HL-60/S4 treated with phorbol 12-myristate 13-acetate at 8.2 ng/mL for 4 days and 3 days (cell line): ENCODE measurements around the gene SPCS1.
"Not testable (repeated sequence)": the region's sequence is repeated elsewhere in the genome, so short reads cannot be mapped to it uniquely, and the experiment has no call there.

Experiments used
- in situ Hi-C: fragments of 300-500 bp; cut with MboI; formaldehyde crosslinking; loops from 2 replicates; pipeline ENCODE4 v1.15.0; 2022; ENCODE audit warnings: low sequenced_read_pairs

Gene SPCS1

DNA sequence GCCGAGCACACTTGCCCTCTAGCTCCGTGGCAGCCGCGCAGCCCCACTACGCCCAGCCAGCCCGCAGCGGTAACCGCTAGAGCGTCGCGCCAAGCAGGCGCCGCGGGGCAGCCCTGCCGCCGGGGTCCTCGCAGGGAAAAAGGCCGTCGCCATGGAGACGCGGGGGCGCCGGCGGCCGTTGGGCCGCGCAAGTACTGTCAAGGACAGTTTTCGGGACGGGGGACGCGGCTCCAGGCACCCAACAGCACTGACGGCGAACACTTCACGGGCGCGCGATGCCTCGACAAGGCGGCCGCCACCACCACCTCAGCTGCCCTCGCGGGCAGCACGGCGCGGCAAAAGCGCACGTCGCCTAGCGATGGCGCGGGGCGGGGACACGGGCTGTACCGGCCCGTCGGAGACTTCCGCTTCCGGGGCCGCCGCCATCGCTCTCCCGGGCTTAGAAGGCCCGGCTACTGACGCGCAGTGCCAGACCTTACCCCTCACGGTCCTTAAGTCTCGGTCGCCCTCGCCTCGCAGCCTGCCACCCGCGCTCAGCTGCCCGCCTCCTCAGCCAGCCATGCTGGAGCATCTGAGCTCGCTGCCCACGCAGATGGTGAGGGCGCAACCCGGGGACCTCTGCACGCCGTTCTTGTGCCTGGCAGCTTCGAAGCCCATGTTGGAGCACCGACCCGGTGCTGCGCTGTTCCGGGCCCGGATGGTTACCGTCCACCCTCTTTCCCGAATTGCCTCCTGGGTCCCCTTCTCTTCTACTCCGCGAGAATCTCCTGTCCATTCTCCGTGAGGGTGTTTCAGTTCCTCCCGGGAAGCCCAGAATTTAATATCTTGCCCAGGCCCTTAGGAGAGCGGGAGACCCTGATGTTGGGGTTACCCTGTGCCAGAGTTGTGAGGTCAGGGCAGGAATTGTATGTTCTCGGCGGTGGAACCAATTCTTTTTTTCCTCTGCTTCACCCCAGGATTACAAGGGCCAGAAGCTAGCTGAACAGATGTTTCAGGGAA is at the start of gene SPCS1, which contains the start of gene GLT8D1:
TSS of gene SPCS1 (plus strand) at position 419 of the 999 bp plus-strand sequence. CDS start at position 560, 141 bp downstream.
TSS of gene GLT8D1 (minus strand) at position 104 of the 999 bp plus-strand sequence. CDS start 5,331 bp downstream, outside the sequence.
- in situ Hi-C loops, result no loop called here

DNA sequence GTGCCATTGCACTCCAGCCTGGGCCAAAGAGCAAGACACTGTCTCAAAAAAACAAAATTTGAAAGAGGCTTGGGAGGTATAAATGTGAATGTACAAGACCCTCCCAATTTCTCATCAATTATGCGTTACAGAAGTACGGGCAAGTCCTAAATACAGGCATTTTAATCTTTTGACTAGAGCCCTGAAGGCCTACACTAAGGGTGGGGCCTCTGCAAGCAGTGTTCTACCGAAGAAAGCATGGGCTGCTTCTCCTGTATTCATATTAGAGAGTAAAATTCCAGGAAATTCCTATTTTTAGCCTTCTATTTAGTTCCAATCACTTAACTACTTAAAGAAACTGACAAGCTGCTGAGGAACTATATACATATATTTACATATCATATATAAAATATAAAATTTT is 45.9 kb upstream of the SPCS1 start:
- in situ Hi-C loops, result no loop called here

DNA sequence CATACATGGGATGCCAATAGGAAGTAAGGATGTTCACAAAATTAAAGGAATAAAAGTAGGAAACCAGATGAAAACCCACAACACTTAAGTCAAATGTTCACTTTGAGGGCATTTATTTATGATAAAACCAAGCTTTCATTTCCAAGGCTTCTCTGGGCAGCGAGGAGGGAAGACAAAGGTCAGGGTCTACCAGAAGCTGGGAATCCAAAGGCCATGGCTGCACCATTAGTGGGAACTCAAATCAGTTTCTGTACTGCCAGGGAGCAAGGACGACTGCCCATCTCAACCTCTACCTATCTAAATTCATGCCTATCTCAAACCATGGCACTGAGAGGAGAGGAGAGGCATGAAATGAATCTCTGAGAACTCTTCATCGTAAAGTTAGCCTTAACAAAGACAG is 42.8 kb upstream of the SPCS1 start:
- in situ Hi-C loops, result no loop called here

DNA sequence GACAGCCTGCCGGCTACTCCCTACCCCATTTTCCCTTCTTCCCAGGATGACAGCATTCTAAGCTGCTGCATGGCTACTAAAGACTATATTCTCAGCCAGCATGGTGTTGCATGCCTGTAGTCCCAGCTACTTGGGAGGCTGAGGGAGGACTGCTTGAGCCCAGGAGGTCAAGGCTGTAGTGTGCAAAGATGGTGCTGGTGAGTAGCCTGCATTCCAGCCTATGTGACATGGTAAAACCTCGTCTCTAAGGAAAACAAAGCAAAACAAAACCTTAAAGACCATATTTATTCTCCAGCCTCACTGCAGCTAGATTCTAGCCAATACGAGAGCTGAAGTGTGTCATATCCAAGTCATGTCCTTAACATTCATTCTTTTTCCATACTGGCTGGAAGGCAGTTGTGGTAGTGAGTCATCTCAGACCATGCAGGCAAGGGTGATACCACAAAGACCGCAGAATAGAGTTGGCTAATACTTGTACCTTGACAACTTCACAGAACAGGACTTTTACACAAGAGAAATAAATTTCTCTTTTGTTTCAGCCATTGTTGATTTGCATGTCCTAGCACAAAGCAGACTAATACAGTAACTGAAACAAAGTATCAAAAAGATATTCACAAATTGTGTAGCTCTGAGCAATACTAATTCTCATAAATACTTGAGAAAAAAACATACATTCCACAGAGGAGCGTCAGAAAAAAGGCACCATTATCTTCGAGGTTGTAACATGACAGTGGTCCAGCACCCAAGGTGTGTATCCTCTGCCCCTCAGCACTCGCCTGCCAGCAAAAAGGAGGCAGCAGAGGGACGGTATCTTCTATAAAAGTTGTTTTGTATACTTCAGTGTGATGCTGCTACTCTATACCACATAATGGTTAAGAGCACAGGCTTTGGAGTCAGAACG is 35.0 kb upstream of the SPCS1 start:
- in situ Hi-C loops, result no loop called here

DNA sequence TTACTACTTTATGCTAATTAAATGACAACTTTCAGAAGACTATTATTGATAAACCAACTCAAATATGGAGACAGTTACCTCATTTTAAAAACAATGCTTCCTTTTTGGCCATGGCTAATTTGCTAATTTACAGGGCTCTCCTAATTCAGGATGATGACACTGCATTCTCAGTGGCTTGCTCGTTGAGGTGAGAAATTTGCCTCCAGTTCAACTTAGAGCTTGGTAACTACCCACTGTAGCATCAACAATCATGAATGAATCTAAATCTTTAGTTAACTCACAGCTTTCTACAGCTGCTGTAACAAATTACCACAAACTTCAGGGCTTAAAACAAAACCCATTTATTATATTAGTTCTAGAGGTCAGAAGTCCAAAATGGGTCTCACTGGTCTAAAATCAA is 34.2 kb upstream of the SPCS1 start:
- in situ Hi-C loops, result no loop called here

DNA sequence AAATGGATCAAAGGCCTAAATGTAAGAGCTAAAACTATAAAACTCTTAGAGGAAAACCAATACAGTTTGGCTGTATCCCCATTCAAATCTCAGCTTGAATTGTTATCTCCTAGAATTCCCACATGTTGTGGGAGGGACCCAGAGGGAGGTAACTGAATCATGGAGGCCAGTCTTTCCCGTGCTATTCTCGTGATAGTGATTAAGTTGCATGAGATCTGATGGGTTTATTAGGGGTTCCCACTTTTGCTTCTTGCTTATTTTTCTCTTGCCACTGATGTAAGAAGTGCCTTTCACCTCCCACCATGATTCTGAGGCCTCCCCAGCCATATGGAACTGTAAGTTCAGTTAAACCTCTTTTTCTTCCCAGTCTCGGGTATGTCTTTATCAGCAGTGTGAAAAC is 29.7 kb upstream of the SPCS1 start:
- in situ Hi-C loops, result not testable (repeated sequence)

DNA sequence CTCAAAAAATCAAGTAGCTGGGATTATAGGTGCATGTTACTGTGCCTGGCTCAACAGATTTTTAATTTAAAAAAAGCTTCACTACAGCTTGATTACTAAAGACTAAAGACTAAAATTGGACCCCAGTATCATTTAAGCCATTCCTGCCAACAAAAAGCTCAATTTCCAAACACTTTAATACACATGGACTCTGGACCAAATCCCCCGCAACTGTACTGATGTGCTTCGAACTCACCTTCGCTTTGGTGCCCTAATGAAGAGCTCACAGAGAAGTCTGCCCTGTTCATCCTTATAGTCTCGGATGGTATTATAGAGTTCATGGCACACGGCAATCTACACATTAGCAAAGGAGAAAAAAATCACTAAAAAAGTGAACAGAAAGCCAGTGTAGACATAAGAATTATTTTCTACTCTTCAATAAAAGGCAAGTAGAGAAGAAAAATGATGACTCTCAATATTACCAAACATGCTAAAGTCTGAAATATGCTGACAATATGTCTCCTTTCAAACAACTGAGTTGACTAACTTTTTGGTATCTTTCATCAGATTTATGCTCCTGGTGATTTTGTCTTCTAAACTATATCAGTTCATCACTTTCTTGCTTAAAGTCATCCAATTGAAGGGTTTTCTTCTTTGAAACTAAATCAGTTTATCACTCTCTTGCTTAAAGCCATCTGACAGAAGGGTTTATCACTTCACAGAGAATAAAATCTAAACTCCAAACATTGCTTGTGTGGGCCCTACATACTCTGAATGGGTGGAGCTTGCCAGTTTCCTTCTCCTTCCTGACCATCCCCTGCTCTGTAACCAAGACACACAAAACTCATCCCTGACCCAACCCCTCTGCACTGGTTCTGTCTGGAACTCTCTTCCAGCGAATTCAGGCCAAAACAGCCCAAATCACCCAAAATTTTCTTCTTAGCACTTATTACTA is 27.4 kb upstream of the SPCS1 start:
- in situ Hi-C loops, result no loop called here

DNA sequence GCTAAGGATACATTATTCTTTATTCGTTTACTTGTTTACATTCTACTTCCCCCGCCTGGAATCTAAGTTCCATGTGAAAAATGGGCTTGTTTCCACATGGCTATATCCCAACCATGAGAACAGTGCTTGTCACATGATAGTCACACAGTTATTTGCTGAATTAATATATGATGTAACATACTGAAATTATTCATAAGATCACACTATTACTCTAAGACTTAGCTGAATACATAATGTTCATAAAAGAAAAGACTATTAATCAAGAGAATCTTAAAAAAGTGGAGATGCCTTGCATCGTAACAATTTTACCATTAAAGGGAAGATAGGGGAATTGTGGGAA is 26.7 kb upstream of the SPCS1 start:
- in situ Hi-C loops, result no loop called here

DNA sequence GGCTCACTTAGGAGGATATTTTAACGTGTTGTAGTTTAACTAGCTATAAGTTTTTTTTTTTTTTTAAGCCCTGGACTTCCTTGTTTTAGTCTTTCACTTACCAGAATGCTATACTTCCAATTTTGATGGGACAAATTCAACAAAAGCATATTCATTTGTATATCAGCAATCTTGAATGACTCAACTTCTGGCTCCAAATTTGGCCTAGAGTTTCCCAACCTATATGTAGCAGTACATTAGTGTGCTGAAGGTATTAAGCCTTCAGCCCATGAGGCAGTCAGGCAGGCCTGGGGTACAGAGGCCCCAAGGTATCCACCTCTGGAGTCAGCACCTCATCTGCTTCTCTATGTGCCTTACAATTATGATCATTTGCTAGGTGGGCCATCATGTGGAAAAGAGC is 26.1 kb upstream of the SPCS1 start:
- in situ Hi-C loops, result no loop called here

DNA sequence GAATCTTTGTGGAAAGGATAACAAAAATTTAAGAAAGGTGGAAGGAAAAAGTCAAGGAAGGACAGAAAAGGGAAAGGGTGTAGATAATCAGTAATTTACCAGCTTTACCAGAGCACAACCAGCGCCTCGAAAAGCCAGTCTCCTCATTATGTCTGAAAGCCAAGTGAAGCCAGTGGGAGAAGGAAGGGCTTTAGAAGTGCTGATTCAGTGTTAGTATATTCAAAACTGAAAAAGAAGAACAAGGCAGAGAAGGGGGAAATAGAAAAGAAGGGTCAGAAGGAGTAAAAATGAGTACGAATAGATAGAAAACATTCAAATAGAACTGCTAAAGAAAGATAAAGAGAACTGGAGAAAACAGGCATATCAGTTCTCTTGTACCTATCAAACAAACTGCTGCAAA is 24.3 kb upstream of the SPCS1 start:
- in situ Hi-C loops, result no loop called here

DNA sequence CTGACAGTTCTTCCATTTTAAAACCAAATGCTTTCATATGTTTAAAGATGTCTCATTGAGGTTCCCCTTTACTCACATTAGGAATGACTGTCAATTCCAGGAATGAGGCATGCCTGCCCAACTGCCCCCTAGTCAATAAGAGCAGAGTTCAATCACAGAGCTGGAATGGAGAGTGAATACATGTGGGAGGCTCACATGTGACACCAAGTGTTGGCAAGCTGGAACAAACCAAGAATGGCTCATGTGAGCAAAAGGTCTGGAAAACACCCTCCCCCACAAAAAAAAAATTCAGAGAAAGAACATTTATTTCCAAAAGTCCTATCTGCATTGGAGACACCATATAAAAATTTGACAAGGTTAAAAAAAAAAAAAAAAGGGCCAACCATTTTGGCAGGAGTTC is 23.9 kb upstream of the SPCS1 start:
- in situ Hi-C loops, result no loop called here

DNA sequence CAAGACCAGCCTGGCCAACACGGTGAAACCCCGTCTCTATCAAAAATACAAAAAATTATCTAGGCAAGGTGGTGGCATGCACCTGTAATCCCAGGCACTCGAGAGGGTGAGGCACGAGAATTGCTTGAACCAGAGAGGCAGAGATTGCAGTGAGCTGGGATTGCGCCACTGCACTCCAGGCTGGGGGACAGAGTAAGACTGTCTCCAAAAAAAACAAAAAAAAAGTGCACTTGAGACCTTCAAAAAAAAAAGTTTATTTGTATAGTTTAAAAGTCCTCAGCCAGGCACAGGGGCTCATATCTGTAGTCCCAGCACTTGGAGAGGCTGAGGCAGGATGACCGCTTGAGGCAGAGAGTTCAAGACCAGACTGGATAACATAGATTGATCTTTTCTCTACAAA is 22.3 kb upstream of the SPCS1 start:
- in situ Hi-C loops, result no loop called here

DNA sequence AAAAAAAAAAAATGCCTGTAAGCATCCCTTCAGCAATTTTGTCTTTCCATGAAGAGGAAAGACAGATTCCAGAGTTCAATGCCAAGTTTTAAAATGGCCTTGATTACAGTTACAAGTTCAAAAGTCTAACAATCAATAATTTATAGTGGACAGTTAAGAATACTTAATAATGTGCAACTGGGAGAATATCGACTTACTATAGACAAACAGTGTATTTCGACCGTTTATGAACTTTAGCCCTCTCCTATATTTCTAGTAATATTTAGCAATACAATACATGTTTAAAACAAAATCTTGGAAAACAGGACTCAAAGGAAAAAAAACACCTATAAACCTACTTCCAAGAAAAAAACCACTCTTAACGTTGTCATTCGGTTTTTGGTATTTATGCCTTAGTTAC is 21.7 kb upstream of the SPCS1 start:
- in situ Hi-C loops, result no loop called here

DNA sequence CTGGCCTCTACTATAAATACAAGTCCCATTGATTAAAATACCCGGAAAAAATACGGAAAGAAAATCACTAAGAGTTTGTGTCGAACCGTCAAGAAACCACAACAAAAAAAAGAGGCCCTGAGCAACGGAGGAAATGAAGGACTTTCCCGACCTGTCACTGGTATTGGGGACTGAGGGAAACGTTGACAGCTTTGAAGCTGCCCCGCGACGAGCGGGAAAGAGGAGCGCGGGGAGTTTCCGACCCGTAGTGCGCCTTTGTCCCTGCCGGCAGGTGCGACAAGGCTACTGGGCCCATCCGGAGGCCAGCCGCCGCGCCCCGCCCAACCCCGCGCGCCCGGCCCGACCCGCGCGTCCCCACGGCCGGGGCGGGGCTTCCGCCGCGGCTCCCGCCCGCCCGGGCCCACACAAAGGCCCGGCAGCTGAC is 20.6 kb upstream of the SPCS1 start:
- in situ Hi-C loops, result no loop called here

DNA sequence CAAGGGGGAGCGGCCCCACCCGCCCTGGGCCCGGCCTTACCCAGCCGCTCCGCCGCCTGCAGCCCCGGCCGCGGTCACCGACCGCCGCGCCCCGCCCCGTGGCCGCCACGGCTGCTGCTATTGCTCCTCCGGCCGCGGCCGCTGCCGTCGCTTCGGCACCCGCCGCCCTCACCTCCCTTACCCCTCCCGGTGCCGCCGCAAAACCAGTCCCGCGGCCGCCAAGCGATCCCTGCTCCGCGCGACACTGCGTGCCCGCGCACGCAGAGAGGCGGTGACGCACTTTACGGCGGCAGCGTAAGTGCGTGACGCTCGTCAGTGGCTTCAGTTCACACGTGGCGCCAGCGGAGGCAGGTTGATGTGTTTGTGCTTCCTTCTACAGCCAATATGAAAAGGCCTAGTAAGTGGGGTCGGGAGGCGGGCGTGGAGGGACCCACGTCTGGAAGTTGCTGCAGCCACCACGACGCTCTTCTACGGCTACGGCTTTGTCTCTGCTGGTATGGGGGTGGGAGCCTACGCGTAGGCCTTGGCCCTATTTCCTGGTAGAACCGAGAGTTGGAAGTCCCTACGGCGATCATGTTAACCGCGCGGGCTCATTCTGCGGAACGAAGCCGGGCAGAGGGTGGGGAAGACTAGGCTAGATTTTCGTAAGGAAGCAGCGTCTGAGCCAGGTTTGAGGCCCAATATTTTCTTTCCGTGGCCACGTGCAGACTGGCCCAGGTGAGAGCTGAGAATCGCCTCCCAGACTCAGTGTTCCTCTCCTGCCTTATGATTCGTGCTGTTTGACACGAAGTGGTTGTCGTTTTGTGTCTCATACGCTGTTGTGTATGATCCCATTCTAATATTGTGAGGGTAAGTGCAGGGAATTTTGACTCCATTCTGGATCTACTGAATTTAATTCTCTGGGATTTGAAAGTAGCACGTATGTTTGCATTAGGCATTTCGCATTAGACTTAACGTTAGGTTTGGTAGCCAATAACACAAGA is 19.9 kb upstream of the SPCS1 start, which contains the start of the genes GNL3 and PBRM1:
TSS of gene GNL3 (plus strand) at position 324 of the 983 bp plus-strand sequence. CDS start at position 385, 61 bp downstream.
TSS of gene PBRM1 (minus strand) at position 205 of the 983 bp plus-strand sequence.
- in situ Hi-C loops, result no loop called here

DNA sequence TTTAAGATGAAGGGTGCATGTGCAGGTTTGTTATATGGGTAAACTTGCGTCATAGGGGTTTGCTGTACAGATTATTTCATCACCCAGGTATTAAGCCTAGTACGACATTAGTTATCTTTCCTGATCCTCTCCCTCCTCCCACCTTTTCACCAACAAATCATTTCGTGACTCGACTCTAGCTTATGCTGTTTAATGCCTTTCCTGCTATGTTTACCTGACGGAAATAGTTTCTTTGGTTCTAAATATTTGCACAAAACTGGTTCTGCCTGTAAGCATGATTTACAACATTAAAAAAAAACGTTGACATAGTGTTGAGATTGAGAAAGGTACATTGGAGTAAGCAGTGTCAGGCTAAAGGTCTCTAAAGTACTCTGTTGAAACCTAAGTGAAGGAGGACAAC is 17.6 kb upstream of the SPCS1 start:
- in situ Hi-C loops, result no loop called here

DNA sequence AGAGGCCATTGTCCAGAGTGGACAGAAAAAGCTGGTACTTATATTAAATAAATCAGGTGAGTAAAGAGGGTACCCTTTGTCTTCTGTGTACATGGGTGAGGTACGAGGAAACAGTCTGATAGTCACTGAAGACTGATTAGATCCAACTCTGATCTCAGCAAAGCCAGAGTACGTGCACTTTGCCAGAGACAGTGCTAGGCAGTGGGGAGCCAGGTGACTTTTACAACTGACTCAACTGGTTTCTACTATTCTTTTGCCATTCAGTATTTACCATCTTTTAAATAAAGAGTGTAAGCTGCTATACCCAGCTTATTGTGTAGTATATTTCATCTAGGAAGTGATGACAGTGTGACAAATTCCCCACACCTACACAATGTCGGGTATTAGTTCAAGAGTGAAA is 16.8 kb upstream of the SPCS1 start:
- in situ Hi-C loops, result no loop called here

DNA sequence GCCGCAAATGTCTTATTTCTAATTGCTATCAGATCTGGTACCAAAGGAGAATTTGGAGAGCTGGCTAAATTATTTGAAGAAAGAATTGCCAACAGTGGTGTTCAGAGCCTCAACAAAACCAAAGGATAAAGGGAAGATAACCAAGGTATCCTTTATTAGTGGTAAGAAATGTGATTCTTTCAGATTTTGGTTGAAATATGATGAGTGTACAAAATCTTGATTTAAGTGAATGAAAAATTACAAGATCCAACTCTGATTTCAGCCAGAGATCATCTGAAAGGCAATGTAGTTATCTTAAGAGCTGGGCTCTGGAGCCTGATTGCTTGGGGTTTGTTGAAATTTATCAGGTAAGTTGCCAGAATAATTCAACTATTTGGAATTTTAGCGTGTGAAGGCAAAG is 15.3 kb upstream of the SPCS1 start:
- in situ Hi-C loops, result no loop called here

DNA sequence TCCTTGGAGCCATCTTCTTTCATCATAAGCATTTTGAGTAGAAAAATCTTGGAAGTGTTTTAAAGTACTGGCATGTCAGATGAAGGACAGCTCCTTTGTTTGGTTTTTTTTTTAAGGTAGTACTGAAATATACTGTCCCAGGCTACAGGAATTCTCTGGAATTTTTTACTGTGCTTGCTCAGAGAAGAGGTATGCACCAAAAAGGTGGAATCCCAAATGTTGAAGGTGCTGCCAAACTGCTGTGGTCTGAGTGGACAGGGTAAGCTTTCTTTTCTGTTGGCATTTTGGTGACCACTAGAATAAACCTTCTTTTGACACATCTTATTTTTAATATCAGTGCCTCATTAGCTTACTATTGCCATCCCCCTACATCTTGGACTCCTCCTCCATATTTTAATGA is 12.8 kb upstream of the SPCS1 start:
- in situ Hi-C loops, result no loop called here
